GM12801 (cell line): ENCODE results near the gene RBFOX1.

Experiments
- TF ChIP-seq, protein P1 (sequence below): IDR thresholded peaks from one replicate; pipeline ENCODE4 v1.5.1; 2011; ENCODE audit warnings: control low read depth; ENCODE audit not compliant: insufficient read length; ENCODE audit errors: extremely low read depth

RBFOX1 gene

GRCh38 chr16:7521834-7522233, 189.2 kb downstream of the RBFOX1 start:
- TF ChIP-seq, protein P1, sequence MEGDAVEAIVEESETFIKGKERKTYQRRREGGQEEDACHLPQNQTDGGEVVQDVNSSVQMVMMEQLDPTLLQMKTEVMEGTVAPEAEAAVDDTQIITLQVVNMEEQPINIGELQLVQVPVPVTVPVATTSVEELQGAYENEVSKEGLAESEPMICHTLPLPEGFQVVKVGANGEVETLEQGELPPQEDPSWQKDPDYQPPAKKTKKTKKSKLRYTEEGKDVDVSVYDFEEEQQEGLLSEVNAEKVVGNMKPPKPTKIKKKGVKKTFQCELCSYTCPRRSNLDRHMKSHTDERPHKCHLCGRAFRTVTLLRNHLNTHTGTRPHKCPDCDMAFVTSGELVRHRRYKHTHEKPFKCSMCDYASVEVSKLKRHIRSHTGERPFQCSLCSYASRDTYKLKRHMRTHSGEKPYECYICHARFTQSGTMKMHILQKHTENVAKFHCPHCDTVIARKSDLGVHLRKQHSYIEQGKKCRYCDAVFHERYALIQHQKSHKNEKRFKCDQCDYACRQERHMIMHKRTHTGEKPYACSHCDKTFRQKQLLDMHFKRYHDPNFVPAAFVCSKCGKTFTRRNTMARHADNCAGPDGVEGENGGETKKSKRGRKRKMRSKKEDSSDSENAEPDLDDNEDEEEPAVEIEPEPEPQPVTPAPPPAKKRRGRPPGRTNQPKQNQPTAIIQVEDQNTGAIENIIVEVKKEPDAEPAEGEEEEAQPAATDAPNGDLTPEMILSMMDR: no peak

- TF ChIP-seq, protein P1: no peak
Measured at GRCh38 chr16:7524419-7524818, 191.8 kb downstream of the RBFOX1 start.

DNA sequence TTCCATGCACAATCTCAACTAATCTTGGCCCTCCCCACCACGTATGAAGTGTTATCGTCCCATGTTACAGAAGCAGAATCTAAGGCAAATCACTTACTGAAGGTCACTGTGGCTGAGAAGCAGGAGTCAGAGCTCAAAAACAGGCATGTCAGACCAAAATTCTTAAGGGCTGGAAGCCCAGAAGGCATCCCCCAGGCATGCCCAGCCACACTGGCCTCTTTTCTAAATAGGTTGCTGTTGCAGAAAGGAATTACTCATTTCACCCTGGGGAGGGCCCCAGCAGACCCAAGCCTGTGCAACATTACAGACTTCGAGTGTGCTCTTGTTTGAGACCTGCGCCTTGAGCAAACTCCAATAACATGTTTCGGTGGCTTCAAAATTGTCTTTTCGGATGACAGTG, 194.1 kb downstream of the RBFOX1 start:
- TF ChIP-seq, protein P1: no peak

DNA sequence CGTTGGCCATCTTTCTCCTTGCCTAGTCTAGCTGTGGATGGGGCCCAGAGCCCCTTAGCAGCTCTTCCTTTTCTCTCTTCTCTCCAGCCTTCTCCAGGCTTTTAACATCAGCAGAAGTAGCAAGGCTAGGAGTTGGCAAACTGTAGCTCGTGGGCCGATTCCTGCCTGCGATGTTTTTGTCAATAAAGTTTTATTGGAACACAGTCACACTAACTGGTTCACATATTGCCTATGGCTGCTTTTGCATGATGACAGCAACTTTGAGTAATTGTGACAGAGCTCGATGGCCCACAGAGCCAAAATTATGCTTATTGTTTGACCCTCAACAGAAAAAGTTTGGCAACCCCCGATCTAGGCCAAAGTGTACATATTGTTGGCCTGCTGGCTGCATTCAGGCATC, 199.9 kb downstream of the RBFOX1 start:
- TF ChIP-seq, protein P1: no peak

GRCh38 chr16:7534749-7535148, 202.1 kb downstream of the RBFOX1 start:
- TF ChIP-seq, protein P1: no peak

DNA sequence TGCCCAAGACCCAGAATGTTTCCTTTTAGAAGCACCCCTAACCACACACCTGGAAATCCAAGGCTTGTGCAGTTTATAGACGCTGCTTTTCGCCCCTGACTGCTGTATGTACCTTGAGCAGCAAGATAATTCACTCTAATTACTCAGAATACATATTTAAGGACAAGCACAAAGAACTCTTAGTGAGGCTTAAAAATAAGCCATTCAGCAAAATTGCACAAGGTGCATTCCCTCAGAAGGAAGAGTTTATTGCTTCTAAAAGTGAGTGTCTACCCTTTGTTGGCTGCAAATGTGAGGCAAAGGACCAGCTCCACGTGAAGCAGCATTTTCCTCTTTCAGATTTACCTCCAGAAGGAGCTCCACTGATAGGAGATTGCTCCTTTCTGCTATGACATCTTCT, 208.4 kb downstream of the RBFOX1 start:
- TF ChIP-seq, protein P1: no peak

- TF ChIP-seq, protein P1: no peak
Measured at GRCh38 chr16:7545251-7545650, 212.6 kb downstream of the RBFOX1 start.

DNA sequence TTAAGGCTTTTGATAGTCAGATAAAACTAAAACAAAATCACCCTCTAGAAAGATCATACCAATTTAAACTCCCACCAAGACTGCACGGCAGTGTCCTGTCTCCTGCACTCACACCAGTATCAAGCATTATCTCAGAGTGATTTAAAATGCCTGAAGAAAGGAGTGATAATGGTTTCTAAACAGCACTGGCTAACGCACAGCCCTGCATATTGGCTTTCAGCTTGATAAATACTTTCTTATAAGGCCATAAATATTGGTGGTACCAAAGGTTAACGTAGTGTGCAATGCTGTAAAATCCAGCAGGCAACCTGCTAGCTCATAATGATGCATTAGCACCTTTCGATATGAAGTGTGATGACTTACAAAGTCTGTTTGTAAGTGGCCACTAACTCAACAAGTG, 214.3 kb downstream of the RBFOX1 start:
- TF ChIP-seq, protein P1: no peak
